Kidney epithelial cell (primary cell): Measurements from ENCODE around the gene WASF3. TPM values are rescaled to one million over a fixed set of nuclear protein-coding genes. Genes with fewer than 3 reads are reported as not detected.

Experiments used
- DNase-seq: peaks from one replicate; pipeline ENCODE4 v3.0.0-alpha.2; 2010; ENCODE audit warnings: low read depth
- H3K27me3 ChIP-seq: 2 replicates; pipeline ENCODE4 v1.6.0; 2011; ENCODE audit warnings: low read length; ENCODE audit not compliant: control insufficient read depth, insufficient read depth
- H3K36me3 ChIP-seq: 2 replicates; pipeline ENCODE4 v1.5.1; 2011; ENCODE audit warnings: low read length; ENCODE audit not compliant: control insufficient read depth, insufficient read depth
- H3K4me3 ChIP-seq: 2 replicates; pipeline ENCODE4 v1.5.1; 2011; ENCODE audit warnings: low read depth, mild to moderate bottlenecking, control low read depth, low read length
- total RNA-seq: library from RNA; depleted of rRNA; stranded (reverse); fragments of >200 nt; gene quantifications from 2 replicates; pipeline ENCODE4 v1.2.3, GENCODE V29; 2015
- TF ChIP-seq, protein P1 (sequence below): IDR thresholded peaks from 2 replicates; pipeline ENCODE4 v1.5.1; 2011; ENCODE audit warnings: mild to moderate bottlenecking, moderate library complexity, low read length, control low read depth, inconsistent platforms; ENCODE audit not compliant: insufficient read depth, poor library complexity, severe bottlenecking

Gene WASF3
- total RNA-seq, 1 donor from 2014 or later: 11.5 TPM

DNA sequence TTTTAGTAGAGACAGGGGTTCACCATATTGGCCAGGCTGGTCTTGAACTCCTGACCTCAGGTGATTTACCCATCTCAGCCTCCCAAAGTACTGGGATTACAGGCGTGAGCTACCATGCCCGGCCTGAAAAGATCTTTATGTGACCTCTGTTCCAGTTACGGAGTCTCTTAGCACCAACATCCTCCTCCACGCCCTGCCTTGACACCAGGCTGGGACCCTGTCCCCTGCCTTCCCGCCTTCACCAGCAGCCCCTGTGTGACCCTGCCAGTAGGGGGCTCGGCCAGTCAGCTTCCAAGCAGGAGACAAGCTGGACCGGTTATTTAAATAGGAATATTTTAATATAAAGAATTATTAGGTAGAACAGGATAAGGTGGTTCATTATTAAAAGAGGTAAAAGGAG lies 148.9 kb downstream of the WASF3 start:
- Histone ChIP-seq H3K27me3 (no peaks in the 10 kb centered on the region), H3K4me3 (no peak overlapping the region), H3K36me3 (no peaks in the 10 kb centered on the region)
- no peak for DNase-seq
- TF ChIP-seq, protein P1, sequence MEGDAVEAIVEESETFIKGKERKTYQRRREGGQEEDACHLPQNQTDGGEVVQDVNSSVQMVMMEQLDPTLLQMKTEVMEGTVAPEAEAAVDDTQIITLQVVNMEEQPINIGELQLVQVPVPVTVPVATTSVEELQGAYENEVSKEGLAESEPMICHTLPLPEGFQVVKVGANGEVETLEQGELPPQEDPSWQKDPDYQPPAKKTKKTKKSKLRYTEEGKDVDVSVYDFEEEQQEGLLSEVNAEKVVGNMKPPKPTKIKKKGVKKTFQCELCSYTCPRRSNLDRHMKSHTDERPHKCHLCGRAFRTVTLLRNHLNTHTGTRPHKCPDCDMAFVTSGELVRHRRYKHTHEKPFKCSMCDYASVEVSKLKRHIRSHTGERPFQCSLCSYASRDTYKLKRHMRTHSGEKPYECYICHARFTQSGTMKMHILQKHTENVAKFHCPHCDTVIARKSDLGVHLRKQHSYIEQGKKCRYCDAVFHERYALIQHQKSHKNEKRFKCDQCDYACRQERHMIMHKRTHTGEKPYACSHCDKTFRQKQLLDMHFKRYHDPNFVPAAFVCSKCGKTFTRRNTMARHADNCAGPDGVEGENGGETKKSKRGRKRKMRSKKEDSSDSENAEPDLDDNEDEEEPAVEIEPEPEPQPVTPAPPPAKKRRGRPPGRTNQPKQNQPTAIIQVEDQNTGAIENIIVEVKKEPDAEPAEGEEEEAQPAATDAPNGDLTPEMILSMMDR: no peak

DNA sequence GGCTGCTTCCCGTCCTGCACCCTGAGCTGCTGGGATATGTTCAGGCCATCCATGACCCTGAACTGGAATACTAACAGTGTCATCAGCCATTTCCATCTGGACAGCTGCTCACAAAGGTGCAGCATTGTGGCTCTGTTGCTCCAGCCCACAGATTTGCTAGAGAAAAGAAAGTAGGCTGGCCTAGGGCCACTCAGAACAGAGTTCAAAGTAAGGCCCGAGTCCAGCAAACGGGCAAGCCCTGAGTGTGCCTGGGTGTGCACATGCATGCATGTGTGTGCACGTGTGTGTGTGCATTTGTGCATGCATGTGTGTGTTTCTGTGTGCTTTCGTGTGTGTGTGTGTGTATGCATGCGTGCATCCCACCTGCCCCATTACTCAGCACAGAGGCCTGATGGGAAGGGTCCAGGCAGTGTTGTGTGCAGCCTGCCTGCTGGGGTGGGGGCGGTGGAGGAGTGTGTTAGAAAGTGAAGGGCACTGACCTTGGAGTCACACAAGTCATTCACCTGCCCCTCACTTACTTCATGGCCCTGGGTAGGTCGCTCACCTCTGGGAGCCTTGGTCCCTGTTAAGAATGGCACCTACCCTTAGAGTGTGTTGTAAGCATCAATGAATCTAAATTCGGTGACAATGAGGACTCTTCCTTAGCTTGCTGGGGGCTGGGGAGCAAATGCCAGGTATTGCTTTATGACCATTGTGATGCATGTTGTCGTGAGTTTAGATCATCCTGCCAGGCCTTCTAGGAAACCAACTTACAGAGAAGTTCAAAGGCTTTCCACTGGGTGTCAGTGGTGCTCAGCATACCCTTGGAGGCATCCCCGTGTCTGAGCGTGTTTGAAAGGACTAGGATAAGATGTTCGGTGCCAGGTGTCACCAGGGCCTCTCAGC lies 149.9 kb downstream of the WASF3 start:
- Histone ChIP-seq H3K36me3 (no peaks in the 10 kb centered on the region), H3K4me3 (no peak overlapping the region), H3K27me3 (no peaks in the 10 kb centered on the region)
- TF ChIP-seq, protein P1: peak; percentile 71
- no peak for DNase-seq

DNA sequence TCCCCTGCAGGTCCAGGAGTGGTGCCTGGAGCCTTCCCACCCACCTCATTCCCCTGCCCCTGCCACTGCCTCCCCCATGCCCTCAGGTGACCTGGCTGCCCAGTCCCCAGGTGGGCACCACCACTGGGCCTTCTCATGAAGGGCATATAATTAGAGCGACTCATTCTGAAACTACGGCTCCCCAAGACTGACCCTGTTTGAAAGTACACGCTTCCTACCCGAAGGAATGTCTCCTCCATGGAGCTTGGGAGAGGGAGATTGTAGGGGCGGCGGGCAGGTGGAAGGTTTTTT lies 150.5 kb downstream of the WASF3 start:
- H3K27me3 ChIP-seq: no peaks in the 10 kb centered on the region
- no peak for DNase-seq
- TF ChIP-seq, protein P1: no peak
- no peaks in the 10 kb centered on the region for H3K36me3 ChIP-seq
- H3K4me3 ChIP-seq: no peak overlapping the region

DNA sequence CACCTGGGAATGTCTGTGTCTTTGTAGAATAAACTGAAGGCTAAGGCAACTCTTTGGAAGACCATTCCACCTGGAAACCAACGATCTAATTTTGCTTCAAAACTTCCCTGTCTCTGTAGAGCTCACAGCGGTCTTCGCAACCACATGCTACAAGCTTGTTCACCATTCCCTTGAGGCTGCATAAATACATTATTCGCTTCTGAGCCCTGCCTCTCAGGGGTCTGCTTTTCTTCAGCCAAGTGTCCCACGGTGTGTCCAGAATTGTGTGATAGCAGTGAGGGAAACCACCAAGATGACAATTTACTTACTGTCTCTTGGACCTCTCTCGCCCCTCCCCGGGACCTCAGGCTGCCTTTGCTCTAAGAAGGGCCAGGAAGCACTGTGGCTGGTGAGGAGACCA lies 152.0 kb downstream of the WASF3 start:
- no peak overlapping the region for H3K4me3 ChIP-seq
- no peaks in the 10 kb centered on the region for H3K36me3 ChIP-seq
- DNase-seq: no peak
- H3K27me3 ChIP-seq: no peaks in the 10 kb centered on the region
- TF ChIP-seq, protein P1: no peak

- Histone ChIP-seq H3K36me3 (no peaks in the 10 kb centered on the region), H3K27me3 (no peaks in the 10 kb centered on the region), H3K4me3 (no peak overlapping the region)
- TF ChIP-seq, protein P1: no peak
- DNase-seq: no peak
Measured at GRCh38 chr13:26710166-26710565, 152.7 kb downstream of the WASF3 start.

DNA sequence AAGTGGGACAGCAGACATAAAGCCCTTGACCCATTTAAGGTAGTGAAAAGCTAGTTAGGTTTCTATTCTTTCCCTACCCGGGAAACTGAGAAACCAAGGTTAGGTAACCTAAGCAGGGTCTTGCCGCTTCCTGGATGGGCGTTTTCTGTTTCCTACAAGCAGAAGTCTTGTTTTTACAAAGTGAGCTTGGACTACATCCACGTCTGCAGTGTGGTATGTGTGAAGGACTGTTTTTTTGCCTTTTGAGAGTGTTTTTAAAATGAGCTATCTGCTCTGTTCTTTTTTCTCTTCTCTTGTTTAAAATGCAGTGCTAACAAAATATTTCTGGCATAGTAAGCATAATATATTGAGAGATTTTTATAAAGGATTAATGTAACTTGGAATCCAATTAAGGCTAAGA lies 153.7 kb downstream of the WASF3 start:
- no peak overlapping the region for H3K4me3 ChIP-seq
- no peaks in the 10 kb centered on the region for H3K27me3 ChIP-seq
- TF ChIP-seq, protein P1: no peak
- H3K36me3 ChIP-seq: no peaks in the 10 kb centered on the region
- no peak for DNase-seq
